Measurements from ENCODE around the gene ARMC9. TPM values are rescaled to one million over a fixed set of nuclear protein-coding genes. Genes with fewer than 3 reads are reported as not detected.

The ARMC9 gene
- total RNA-seq, 1 experiment from 2014 or later = 42.7 TPM

DNA sequence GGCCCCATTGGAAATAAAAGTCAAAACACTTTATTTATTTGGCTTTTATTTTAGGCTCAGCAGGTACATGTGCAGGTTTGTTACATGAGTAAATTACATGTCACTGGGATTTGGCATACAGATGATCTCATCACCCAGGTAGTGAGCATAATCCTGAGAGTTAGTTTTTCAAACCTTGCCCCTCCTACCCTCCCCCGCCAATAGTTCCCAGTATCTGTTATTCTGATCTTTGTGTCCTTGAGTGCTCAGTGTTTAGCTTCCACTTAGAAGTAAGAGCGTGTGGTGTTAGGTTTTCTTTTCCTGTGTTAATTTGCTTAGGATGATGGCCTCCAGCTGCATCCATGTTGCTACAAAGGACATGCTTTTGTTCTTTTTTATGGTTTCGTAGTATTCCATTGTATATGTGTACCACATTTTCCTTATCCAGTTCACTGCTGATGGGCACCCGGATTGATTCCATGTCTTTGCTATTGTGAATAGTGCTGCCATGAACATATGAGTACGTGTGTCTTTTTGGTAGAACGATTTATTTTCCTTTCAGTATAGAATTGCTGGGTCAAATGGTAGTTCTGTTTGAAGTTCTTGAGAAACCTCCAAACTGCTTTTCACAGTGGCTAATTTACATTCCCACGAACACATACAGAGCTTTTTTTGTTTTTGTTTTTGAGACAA, 47.9 kb downstream of the ARMC9 start:
- in situ Hi-C loops (cut with HindIII; ENCODE audit: low pct_unique_long_range_greater_than_20kb, low sequenced_read_pairs) = no loop called here
- intact Hi-C loops (cut with micrococcal nuclease; ENCODE audit: unreplicated experiment) = no loop called here
- TF ChIP-seq, protein P1, sequence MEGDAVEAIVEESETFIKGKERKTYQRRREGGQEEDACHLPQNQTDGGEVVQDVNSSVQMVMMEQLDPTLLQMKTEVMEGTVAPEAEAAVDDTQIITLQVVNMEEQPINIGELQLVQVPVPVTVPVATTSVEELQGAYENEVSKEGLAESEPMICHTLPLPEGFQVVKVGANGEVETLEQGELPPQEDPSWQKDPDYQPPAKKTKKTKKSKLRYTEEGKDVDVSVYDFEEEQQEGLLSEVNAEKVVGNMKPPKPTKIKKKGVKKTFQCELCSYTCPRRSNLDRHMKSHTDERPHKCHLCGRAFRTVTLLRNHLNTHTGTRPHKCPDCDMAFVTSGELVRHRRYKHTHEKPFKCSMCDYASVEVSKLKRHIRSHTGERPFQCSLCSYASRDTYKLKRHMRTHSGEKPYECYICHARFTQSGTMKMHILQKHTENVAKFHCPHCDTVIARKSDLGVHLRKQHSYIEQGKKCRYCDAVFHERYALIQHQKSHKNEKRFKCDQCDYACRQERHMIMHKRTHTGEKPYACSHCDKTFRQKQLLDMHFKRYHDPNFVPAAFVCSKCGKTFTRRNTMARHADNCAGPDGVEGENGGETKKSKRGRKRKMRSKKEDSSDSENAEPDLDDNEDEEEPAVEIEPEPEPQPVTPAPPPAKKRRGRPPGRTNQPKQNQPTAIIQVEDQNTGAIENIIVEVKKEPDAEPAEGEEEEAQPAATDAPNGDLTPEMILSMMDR (IDR thresholded peaks at IDR 0.05) = no peak
- no peak for TF ChIP-seq POLR2AphosphoS5 (IDR thresholded peaks at IDR 0.05; ENCODE audit: low read depth, low read length)
- TF ChIP-seq SIN3A (IDR thresholded peaks at IDR 0.05; ENCODE audit: borderline replicate concordance, insufficient read depth, low read depth, low read length) = no peak
- no peak for TF ChIP-seq TCF7L2 (IDR thresholded peaks at IDR 0.05; ENCODE audit: low read depth, low read length)
- TF ChIP-seq, protein P2, sequence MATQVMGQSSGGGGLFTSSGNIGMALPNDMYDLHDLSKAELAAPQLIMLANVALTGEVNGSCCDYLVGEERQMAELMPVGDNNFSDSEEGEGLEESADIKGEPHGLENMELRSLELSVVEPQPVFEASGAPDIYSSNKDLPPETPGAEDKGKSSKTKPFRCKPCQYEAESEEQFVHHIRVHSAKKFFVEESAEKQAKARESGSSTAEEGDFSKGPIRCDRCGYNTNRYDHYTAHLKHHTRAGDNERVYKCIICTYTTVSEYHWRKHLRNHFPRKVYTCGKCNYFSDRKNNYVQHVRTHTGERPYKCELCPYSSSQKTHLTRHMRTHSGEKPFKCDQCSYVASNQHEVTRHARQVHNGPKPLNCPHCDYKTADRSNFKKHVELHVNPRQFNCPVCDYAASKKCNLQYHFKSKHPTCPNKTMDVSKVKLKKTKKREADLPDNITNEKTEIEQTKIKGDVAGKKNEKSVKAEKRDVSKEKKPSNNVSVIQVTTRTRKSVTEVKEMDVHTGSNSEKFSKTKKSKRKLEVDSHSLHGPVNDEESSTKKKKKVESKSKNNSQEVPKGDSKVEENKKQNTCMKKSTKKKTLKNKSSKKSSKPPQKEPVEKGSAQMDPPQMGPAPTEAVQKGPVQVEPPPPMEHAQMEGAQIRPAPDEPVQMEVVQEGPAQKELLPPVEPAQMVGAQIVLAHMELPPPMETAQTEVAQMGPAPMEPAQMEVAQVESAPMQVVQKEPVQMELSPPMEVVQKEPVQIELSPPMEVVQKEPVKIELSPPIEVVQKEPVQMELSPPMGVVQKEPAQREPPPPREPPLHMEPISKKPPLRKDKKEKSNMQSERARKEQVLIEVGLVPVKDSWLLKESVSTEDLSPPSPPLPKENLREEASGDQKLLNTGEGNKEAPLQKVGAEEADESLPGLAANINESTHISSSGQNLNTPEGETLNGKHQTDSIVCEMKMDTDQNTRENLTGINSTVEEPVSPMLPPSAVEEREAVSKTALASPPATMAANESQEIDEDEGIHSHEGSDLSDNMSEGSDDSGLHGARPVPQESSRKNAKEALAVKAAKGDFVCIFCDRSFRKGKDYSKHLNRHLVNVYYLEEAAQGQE (IDR thresholded peaks at IDR 0.05; ENCODE audit: insufficient read depth in 1 of 2, low read depth in 2 of 2, low read length in 1 of 2) = no peak
- BruUV-seq (replicated peaks) = no TSS peak
- no peaks in the 10 kb centered on the region for H3K27me3 ChIP-seq (ENCODE audit: control insufficient read depth, insufficient read depth, low read length)
- H3K4me1 ChIP-seq (ENCODE audit: control insufficient read depth, insufficient read depth, low read length) = no peaks in the 10 kb centered on the region
- H3K27ac ChIP-seq (ENCODE audit: low read length) = no peak overlapping the region
- H3K9me3 ChIP-seq (ENCODE audit: control insufficient read depth, insufficient read depth, low read depth, low read length) = no peaks in the 10 kb centered on the region
- no peak overlapping the region for H3K4me3 ChIP-seq (ENCODE audit: low read depth in 2 of 2, low read length in 2 of 2)
- DNase-seq (ENCODE audit: low read depth, low spot score) (no peak), ATAC-seq (no peak)
- CTCF ChIA-PET = interaction anchor here (0.6 to 0.7 kb wide), 2 partner anchors 52 to 185 kb away, joined by 3 to 7 read pairs; no protein-coding TSS in a partner anchor
- no peaks in the 10 kb centered on the region for H3K36me3 ChIP-seq (ENCODE audit: control insufficient read depth, insufficient read depth, low read length)
- POLR2A ChIA-PET = interaction anchor here (0.6 kb wide), 1 partner anchor 18 kb away, joined by 3 read pairs; no protein-coding TSS in a partner anchor

DNA sequence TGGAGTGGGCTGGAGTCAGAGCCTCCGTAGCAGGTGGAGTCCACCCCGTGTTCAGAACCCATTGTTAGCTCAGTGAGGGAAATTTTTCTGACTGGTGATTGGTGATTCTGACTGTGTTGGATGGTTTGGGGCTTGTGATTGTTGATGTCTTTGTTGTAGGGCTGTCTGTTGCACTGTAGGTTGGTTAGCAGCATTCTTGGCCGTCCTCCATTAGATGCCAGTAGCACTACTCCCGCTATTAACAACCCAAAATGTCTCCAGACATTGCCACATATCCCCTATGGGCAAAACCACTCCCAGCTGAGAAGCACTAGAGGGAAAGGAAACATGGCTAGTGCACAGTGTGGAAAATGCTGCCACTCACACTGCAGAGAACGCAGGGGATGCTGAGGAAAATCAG, 51.7 kb downstream of the ARMC9 start:
- no peaks in the 10 kb centered on the region for H3K9me3 ChIP-seq (ENCODE audit: control insufficient read depth, insufficient read depth, low read depth, low read length)
- no peak overlapping the region for H3K27ac ChIP-seq (ENCODE audit: low read length)
- DNase-seq (ENCODE audit: low read depth, low spot score) (no peak), ATAC-seq (no peak)
- ChIA-PET POLR2A (no interaction called here), CTCF (no interaction called here)
- BruUV-seq (replicated peaks) = no TSS peak
- in situ Hi-C loops (cut with HindIII; ENCODE audit: low pct_unique_long_range_greater_than_20kb, low sequenced_read_pairs) = no loop called here
- intact Hi-C loops (cut with micrococcal nuclease; ENCODE audit: unreplicated experiment) = no loop called here
- no peaks in the 10 kb centered on the region for H3K36me3 ChIP-seq (ENCODE audit: control insufficient read depth, insufficient read depth, low read length)
- H3K4me3 ChIP-seq (ENCODE audit: low read depth in 2 of 2, low read length in 2 of 2) = no peak overlapping the region
- TF ChIP-seq, protein P2 (IDR thresholded peaks at IDR 0.05; ENCODE audit: insufficient read depth in 1 of 2, low read depth in 2 of 2, low read length in 1 of 2) = no peak
- TF ChIP-seq SIN3A (IDR thresholded peaks at IDR 0.05; ENCODE audit: borderline replicate concordance, insufficient read depth, low read depth, low read length) = no peak
- TF ChIP-seq POLR2AphosphoS5 (IDR thresholded peaks at IDR 0.05; ENCODE audit: low read depth, low read length) = no peak
- no peaks in the 10 kb centered on the region for H3K4me1 ChIP-seq (ENCODE audit: control insufficient read depth, insufficient read depth, low read length)
- no peaks in the 10 kb centered on the region for H3K27me3 ChIP-seq (ENCODE audit: control insufficient read depth, insufficient read depth, low read length)
